ENCODE data around the gene CSTPP1.
"Not testable (repeated sequence)": the region's sequence is repeated elsewhere in the genome, so short reads cannot be mapped to it uniquely, and the experiment has no call there.

Gene CSTPP1

DNA sequence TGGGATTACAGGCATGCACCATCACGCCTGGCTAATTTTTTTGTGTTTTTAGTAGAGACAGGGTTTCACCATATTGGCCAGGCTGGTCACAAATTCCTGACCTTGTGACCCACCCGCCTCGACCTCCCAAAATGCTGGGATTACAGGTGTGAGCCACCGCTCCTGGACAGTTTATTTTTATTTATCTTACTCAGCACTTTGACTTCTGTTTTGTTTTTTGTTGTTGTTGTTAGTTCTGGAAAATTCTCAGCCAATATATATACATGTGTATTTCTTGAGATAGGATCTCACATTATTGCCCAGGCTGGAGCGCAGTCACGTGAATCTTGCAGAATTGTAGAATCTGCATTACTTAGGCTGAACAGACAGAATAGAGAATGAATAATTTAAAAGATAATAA lies 107.6 kb downstream of the CSTPP1 start:
- DNase-seq = no peak

DNA sequence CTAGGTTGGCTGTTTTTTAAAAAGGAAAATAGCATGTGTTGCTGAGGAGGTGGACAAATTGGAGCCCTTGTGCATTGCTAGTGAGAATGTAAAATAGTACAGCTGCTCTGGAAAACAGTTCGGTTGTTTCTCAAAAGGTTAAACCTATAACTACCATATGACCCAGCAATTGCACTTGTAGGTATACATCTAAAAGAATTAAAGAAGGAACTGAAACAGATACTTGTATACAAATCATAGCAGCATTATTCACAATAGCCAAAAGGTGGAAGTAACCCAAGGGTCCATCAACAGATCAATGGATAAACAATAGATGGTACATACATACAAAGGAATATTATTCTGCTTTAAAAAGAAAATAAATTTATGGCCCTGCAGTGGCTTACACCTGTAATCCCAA lies 111.4 kb downstream of the CSTPP1 start:
- DNase-seq = no peak

DNA sequence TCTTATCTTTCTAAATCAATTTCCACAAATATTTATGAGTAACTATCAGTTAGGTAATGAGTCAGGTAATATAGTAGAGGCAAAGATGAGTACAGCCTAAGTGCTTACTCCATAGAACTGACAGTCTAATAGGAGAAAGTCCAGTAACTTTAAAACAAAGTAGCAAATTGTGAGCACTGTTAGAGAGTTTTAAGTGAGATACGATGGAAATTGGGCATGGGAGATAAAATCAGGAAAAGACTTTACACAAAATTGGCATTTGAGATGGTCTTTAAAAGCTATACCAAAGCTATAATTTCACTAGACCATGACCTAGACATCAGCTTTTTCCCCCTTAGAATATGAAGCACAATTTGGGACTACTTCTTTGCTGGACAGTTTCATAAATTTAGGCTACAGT lies 113.7 kb downstream of the CSTPP1 start:
- DNase-seq = no peak

DNA sequence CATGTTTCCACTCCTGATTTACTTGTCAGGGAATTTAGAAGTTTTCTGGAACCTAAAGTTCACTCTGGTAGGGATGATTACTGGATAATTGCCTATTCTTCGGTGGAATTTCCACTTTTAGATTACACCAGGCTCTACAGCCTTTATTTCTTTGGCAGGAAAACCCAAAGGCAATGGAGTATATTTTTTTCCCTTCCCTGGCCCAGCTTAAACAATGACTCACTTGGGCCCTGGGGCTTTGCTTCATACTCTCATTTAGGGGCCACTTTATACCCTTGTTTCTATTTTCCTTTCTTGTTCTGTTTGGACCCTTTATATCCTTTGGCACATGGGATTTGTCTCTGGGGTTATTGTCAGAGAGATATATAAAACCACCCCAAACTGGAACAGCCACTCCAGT lies 114.7 kb downstream of the CSTPP1 start:
- DNase-seq = no peak

DNA sequence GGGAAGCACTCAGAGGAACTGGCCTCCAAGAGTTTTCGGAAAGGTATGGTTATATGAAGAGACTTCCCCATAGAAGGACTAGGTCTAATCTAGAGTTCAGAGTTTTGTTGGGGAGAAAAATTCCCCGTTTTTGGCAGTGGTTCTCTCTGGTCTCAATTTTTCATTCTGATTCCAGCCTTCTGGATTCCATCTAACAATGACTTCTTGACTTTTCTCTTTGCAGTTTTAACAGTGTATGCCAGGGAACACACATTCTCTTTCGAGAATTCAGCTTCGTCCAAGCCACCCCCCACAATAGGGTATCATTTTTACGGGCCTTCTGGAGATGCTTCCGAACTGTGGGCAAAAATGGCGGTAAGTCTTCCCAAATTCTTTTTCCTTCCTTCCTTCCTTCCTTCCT lies 115.6 kb downstream of the CSTPP1 start:
- DNase-seq = no peak

DNA sequence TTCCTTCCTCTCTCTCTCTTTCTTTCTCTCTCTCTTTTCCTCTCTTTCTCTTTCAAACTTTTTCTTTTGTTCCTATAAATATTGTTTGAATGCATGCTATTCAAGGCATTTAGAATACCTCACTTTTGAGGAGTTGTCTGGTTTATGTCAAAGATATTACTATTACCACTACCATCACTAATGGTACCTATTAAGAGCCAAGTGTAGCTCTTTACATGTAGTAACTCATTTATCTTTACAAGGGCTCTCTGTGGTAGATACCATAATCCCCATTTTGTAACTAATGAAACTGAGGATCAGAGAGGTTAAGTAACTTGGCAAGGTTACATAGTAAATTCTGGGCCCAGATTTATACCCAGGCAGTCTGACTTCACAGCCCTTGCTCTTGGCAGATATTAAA lies 116.0 kb downstream of the CSTPP1 start:
- no peak for DNase-seq

DNA sequence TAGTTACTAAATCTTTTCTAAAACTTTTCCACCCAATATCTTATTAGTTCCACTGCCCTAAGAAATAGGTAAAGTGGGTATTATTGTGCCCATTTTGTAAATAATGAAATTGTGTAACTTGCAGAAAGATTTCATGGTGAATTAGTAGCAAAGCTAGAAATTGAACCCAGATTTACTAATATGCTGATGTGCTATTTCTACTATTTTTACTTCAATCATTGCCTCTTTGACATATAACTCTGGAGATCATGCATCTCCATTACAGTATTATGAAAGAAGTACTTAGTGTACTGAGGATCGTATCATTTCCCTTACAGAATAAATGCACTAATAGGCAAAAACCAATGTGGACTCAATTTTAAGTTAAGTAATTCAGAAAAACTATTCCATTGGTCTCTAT lies 119.0 kb downstream of the CSTPP1 start:
- no peak for DNase-seq

DNA sequence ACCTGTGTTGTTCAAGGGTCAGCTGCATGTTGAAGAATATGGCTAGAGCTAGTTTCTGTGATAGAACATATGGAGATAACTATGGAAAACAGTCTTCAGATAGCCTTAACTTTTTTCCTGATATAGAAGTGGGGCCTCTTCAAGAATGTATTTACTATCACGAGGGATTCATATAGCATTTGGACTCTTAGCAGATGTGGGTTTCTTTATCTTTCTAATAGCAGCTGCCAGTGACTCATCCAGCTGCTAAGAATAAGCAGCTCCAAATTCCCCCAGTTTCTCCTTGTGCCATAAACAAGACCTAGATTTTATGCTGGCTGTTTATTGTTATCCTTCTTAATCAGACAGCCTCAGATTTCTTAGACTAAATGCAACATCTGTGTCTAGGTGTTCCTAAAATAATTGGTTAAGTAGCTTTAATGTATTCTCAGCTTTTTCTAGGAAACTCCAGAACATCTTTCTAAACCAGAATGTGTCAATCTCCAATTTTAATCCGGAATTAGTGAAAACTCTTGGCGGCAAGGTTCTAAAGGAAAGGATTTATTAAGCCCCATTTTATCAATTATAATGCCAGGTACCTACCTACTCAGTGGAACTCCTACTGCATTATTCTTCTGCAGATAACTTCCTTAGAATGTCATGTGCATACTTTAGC lies 119.8 kb downstream of the CSTPP1 start:
- DNase-seq = no peak

DNA sequence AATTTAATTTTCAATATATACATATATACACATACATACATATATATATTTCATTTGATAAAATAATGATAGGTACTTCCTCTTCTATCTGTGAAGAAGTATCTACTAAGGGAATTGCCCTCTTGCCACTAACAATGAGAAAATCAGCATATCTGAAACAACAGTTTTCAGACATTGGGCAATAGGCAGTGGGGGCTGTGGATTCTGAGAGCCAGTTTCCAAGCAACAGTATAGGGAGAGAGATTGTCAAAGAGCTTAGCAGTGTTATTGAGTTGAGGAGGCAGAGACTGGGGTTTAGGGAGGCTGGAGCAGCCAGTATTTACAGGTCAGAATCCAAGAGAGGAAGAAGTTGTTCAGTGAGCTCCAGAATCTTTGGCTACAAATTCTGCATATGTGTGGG lies 120.8 kb downstream of the CSTPP1 start:
- DNase-seq = no peak

DNA sequence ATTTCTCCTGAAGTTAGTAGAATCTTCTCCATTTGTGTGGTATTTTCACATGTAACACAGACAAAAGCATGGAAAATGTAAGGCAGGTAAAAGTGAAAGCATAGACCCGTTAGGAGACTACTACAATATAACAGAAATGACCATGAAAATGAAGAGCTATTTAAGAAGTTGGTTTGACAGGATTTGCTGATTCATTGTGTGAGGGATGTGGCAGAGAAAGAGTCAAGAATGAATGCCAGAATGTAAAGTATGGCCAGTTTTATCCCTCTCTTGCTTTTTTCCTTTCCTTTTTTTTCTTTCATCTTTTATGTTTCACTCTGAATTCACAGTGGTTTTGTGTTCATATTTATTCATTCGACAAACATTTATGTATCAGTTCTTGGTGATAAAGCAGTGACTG lies 124.2 kb downstream of the CSTPP1 start:
- no peak for DNase-seq

DNA sequence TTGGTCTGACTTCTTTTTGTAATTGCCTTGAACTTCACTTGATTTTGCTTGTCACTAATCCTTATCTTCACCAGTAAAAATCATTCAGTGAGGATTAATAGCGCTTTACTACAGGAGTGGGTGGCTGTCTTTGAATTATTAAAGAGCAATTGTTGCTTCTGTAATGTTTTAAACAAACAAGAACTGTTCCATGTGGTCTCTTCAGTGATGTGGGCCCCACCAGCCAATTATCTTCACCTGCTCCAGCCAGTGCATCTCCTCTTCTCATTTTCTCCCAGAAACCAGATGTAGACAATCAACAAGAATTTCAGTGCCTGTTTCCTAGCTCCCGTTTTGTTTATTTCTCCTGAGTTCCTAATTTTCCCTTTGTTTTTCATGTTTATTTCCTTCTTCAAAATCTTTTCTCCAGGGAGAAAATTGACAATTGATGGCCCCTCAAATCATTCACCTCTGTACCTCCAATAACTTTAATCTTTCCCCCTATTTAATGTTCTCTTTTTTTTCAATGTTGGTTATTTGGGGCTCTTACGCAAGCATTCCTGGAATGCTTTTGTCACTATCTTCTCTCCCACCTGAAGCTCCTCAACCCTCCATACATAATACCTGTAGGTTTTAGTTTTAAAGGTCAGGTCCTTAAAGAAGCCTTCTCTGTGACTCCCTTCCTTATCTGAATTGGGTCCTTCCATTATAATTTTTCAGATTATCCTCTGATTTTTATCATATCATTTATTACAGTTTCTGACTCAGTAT lies 125.0 kb downstream of the CSTPP1 start:
- DNase-seq = no peak

DNA sequence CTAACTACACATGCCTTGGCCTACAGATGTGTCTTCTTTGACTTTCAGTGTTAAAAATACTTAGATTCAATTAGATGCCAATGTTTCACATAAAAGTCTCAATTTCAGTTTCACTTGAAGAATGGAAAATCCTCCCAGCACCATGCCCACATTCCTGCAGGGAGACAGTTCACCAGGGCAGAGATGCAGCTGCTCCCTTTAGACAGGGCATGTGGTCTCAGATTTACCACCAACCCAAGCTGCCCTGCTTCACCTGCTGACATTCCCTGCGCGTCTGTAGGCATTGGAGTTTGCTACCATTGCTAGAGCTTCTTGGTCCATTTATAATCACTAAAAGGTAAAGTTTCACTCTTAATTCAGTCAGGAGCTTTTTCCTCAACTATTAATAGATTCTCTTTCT lies 126.2 kb downstream of the CSTPP1 start:
- DNase-seq = no peak

DNA sequence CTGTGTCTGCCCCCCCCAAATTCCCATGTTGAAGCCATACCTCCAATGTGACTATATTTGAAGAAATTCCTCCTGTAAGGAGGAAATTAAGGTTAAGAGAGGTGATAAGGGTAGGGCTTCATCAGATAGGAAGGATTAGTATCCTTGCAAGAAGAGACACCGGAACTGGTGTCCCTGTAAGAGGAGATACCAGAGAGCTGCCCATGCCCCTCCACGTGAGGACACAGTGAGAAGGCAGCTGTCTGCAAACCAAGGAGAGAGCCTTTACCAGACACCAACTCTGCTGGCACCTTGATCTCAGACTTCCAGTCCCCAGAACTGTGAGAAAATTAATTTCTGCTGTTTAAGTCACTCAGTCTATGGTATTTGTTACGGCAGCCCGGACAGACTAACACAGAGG lies 130.8 kb downstream of the CSTPP1 start:
- DNase-seq = no peak

DNA sequence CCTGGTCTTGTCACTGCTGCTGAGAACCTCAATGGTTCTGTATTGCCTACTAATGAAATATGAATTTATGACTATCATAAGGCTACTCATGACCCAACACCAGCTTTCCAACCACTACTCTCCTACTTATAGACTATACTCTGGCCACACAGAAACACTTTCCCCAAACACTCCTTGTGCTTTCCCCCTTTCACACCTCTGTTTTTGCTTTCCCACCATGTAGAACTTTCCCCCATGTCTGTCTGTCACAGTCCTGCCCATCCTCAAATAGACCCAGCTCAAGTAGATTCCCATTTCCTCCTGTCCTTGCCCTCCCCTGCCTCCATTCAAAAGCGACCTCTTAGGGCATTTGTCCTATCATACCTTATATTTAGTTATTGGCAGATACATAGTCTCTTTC lies 134.2 kb downstream of the CSTPP1 start:
- DNase-seq = no peak

DNA sequence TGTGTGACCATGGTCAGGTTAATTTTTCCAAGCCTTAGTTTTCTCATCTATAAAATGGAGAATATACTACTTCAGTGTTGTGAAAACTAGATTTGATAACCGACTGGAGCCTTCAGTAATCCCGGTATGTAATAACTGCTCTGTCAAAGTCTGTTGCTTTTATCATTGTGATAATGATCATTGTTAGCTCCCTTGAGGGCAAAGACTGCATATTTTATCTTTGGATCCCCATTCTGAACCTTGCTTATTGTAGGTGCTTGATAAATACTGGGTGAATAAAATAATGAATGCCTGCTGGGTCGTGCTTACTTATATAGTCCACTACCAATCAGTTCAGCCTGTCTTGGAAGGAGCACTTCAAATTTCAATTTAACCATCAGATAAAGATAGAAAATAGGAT lies 134.8 kb downstream of the CSTPP1 start:
- DNase-seq = no peak

DNA sequence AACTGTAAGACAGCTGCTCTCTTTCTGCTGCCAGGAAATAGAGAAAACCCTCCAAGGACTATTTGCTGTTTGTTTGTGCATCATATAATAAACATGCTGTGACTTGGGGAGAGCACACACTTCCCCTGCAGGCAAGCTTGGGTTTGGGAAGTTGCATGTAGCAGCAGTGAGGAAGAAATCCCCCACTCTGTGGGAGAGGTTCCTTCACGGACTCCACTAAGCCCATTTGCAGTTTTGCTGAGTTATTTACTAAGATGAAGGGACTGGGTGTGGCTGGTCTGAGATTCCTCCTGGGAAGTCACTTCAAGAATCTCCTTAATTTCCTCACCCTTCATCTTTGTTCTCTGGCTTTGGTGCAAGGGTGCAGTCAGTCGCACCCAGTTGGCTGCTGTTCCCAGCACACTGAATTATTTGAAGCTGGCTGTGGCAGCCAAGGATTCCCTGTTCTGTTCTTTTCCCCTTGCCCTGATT lies 135.3 kb downstream of the CSTPP1 start:
- DNase-seq = peak in 11 of 51 donors; percentile 2 to 39 (median 16)

DNA sequence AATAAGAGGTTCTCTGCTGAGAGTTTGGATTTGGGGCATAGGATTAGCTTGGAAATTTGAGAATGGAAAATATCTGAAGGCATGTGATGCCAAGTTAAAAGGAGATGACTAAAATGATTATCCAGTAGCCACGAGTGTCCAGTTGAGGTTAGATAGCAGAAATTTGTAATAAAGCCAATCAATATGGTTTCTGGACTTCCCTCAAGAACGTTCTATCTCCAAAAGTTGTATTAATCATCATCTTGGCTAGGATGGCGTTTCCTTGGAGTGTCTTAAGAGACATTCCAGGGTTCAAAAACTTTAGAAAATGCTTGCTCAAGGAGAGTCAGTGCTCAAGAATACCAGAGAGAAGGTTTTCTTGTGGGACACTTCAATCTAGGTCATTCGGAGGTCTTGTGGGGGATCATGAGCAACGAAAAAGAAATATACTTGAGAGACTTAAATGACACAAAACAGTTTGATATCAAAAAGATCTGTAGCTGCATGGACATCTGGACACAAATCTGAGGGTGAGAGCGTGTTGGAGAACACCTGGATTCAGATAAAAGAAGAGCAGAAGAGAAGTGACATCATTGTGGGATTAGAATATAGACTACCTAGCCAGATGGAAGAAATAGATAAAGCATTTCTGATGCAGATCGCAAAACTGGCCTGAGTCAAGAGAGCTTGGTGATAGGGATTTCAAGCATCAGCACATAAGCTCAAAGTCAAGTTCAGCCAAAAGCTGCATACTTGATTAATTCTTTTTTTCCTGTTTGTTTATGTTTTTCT lies 142.4 kb downstream of the CSTPP1 start:
- no peak for DNase-seq

DNA sequence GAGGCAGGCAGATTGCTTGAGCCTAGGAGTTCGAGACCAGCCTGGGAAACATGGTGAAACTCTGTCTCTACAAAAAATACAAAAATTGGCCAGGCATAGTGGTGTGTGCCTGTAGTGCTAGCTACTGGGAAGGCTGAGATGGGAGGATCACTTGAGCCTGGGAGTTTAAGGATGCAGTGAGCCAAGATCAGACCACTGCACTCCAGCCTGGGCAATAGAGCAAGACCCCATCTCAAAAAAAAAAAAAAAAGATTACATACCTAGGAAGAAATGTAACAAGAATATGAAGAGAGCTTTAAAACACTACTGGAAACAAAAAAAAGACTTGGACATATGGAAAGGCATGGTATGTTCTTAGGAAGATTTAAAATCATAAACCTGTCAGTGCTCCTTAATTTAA lies 144.2 kb downstream of the CSTPP1 start:
- DNase-seq = not testable (repeated sequence)

DNA sequence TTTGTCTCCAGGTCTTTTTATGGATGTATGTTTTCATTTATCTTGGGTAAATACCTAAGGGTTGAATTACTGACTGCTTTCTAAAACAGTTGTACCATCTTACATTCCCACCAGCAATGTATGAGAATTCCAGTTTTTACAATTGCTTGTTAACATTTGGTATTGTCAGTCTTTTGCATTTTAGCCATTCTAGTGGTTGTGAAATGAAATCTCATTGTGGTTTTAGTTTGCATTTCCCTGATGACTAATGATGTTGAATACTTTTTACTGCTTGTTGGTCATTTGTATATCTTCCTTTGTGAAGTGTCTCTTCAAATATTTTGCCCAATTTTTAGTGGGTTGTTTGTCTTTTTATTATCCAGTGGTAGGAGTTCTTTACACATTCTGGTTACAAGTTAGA lies 147.4 kb downstream of the CSTPP1 start:
- DNase-seq = no peak

DNA sequence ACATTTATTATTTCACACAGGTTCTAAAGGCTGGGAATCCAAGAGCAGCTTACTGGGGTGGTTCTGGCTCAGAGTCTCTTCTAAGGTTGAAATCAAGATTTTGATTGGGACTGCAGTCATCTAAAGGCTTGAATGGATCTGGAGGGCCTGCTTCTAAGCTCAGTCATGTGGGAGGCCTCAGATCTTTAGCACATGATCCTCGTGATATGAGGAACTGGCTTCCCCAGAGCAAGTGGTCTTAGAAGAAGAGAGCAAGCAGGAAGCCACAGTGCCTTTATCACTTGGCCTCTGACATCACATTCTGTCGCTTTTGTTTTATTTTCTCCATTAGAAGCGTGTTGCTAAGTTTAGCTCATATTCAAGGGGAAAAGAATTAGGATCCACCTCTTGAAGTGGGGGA lies 151.2 kb downstream of the CSTPP1 start:
- no peak for DNase-seq

DNA sequence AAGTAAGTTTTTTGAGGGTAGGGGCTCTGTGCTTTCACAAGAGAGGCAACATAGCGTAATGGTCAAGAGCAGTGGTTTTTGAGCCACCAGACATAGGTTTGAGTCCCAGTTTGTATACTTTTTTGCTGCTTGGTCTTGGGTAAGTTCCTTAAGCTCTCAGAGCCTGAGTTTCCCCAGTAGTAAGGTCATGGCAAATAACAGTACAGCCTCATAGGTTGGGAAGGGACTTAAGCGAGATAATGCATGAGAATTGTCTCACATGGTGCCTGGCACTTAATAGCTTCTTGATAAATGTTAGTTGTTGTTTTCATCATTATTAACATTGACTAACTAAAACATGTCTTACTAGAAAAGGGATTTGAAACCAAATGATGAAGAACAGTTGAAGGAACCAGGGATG lies 157.0 kb downstream of the CSTPP1 start:
- DNase-seq = no peak

DNA sequence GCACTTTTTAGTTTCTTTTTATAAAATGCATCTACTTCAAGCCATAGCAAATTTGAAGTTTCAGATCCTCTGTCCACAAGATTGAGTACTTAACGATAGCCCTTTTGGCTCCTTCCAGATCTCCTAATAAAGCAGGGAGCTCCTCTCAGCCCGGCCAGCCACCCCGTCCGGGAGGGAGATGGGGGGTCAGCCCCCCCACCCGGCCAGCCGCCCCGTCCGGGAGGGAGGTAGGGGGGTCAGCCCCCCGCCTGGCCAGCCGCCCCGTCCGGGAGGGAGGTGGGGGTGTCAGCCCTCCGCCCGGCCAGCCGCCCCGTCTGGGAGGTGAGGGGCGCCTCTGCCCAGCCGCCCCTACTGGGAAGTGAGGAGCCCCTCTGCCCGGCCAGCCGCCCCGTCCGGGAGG lies 160.3 kb downstream of the CSTPP1 start:
- DNase-seq = not testable (repeated sequence)

DNA sequence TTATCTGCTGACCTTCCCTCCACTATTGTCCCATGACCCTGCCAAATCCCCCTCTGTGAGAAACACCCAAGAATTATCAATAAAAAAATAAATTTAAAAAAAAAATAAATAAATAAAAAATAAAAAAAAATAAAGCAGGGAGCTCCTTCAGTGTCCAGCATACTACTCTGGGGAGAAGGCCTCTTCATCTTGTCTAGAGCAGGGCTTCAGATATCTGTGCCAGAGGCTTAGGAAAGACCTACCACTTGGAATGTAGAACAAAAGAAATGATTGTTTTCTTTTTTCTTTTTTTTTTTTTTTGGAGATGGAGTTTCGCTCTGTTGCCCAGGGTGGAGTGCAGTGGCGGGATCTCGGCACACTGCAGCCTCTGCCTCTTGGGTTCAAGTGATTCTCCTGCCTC lies 161.7 kb downstream of the CSTPP1 start:
- DNase-seq = not testable (repeated sequence)

Measured in hypothalamus (tissue), 51 donors.